Measurements from ENCODE around the gene ALX1. TPM values are rescaled to one million over a fixed set of nuclear protein-coding genes. Genes with fewer than 3 reads are reported as not detected.

The ALX1 gene
- total and polyA plus RNA-seq, 4 donors: not detected

DNA sequence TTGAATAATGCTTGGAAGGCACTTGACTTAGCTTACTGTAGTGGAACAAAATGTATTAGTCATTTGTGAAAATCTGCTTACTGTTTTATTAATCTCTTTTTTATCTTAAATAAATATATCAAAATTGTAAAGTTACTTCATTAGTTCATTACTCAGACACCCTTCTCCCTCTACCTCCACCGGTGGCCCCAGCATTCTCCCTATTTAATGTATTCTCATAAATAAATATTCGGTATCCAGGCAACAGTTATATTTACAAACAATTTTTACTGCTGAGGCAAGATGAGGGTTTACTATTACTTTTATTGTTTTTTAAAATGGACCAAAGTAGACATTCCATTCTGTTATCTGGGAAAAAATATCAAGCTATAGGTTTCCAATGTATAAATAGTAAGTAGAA, 19.6 kb upstream of the ALX1 start:
- H3K9ac ChIP-seq (ENCODE audit: low read depth in 1 of 2, low read length in 2 of 2): no peak overlapping the region
- H3K36me3 ChIP-seq (ENCODE audit: control insufficient read depth in 4 of 4, insufficient read depth in 3 of 4, low read depth in 1 of 4, low read length in 3 of 4): no peaks in the 10 kb centered on the region
- no peak overlapping the region for H3K4me3 ChIP-seq (ENCODE audit: low read depth in 1 of 3, low read length in 3 of 3)
- no peak for TF ChIP-seq HNF4G (IDR thresholded peaks at IDR 0.05)
- TF ChIP-seq NR2F2 (IDR thresholded peaks at IDR 0.05): no peak
- no peak for TF ChIP-seq RXRA (IDR thresholded peaks at IDR 0.05)
- TF ChIP-seq, protein P1, sequence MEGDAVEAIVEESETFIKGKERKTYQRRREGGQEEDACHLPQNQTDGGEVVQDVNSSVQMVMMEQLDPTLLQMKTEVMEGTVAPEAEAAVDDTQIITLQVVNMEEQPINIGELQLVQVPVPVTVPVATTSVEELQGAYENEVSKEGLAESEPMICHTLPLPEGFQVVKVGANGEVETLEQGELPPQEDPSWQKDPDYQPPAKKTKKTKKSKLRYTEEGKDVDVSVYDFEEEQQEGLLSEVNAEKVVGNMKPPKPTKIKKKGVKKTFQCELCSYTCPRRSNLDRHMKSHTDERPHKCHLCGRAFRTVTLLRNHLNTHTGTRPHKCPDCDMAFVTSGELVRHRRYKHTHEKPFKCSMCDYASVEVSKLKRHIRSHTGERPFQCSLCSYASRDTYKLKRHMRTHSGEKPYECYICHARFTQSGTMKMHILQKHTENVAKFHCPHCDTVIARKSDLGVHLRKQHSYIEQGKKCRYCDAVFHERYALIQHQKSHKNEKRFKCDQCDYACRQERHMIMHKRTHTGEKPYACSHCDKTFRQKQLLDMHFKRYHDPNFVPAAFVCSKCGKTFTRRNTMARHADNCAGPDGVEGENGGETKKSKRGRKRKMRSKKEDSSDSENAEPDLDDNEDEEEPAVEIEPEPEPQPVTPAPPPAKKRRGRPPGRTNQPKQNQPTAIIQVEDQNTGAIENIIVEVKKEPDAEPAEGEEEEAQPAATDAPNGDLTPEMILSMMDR (IDR thresholded peaks at IDR 0.05; ENCODE audit: low read depth, low read length, missing input control): no peak
- no peak for TF ChIP-seq RAD21 (IDR thresholded peaks at IDR 0.05)
- TF ChIP-seq, protein P2, sequence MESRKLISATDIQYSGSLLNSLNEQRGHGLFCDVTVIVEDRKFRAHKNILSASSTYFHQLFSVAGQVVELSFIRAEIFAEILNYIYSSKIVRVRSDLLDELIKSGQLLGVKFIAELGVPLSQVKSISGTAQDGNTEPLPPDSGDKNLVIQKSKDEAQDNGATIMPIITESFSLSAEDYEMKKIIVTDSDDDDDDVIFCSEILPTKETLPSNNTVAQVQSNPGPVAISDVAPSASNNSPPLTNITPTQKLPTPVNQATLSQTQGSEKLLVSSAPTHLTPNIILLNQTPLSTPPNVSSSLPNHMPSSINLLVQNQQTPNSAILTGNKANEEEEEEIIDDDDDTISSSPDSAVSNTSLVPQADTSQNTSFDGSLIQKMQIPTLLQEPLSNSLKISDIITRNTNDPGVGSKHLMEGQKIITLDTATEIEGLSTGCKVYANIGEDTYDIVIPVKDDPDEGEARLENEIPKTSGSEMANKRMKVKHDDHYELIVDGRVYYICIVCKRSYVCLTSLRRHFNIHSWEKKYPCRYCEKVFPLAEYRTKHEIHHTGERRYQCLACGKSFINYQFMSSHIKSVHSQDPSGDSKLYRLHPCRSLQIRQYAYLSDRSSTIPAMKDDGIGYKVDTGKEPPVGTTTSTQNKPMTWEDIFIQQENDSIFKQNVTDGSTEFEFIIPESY (IDR thresholded peaks at IDR 0.05): no peak
- TF ChIP-seq YY1 (IDR thresholded peaks at IDR 0.05): no peak
- no peak for TF ChIP-seq EGR1 (IDR thresholded peaks at IDR 0.05; ENCODE audit: low read depth in 2 of 2)
- TF ChIP-seq TAF1 (conservative IDR thresholded peaks at IDR 0.05): no peak
- no peaks in the 10 kb centered on the region for H3K4me1 ChIP-seq (ENCODE audit: control insufficient read depth in 4 of 4, insufficient read depth in 4 of 4, low read length in 3 of 4)
- no peak overlapping the region for H3K27ac ChIP-seq (ENCODE audit: low read depth in 1 of 2, low read length in 2 of 2)
- no peaks in the 10 kb centered on the region for H3K9me3 ChIP-seq (ENCODE audit: control insufficient read depth in 4 of 4, low read length in 3 of 4)
- DNase-seq (ENCODE audit: low spot score): no peak
- 77% methylated on average over 2 of the region's 2 CpGs for WGBS
- no peaks in the 10 kb centered on the region for H3K27me3 ChIP-seq (ENCODE audit: control insufficient read depth in 4 of 4, insufficient read depth in 4 of 4, low read length in 3 of 4)

DNA sequence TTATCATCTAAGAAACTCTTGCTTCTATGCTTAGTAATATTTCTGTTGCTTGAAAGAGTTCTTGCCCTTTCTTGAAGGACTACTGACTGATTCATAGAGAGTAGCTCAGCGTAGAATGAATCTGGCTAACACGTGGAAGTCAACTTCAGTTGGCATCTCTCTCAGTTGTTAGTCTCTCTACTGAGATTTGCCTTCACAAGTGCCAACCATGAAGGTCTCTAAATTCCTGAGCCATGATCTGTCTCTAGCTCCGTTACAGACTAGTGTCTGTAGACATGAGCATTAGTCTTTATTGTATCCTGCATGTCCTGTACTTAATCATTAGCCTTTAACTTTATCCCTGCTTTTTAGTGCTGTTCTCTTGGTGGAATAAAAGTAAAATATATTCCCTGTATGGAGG, 19.1 kb upstream of the ALX1 start:
- WGBS: 54% methylated on average over 3 of the region's 3 CpGs
- H3K9ac ChIP-seq (ENCODE audit: low read depth in 1 of 2, low read length in 2 of 2): no peak overlapping the region
- TF ChIP-seq, protein P3, sequence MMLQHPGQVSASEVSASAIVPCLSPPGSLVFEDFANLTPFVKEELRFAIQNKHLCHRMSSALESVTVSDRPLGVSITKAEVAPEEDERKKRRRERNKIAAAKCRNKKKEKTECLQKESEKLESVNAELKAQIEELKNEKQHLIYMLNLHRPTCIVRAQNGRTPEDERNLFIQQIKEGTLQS (IDR thresholded peaks at IDR 0.05): no peak
- TF ChIP-seq FOXA2 (IDR thresholded peaks at IDR 0.05) (no peak), FOXA1 (IDR thresholded peaks at IDR 0.05) (no peak), HNF4A (conservative IDR thresholded peaks at IDR 0.05) (no peak), YY1 (IDR thresholded peaks at IDR 0.05) (no peak)
- TF ChIP-seq, protein P4, sequence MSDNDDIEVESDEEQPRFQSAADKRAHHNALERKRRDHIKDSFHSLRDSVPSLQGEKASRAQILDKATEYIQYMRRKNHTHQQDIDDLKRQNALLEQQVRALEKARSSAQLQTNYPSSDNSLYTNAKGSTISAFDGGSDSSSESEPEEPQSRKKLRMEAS (IDR thresholded peaks at IDR 0.05): no peak
- no peak overlapping the region for H3K27ac ChIP-seq (ENCODE audit: low read depth in 1 of 2, low read length in 2 of 2)
- no peaks in the 10 kb centered on the region for H3K27me3 ChIP-seq (ENCODE audit: control insufficient read depth in 4 of 4, insufficient read depth in 4 of 4, low read length in 3 of 4)
- no peak for DNase-seq (ENCODE audit: low spot score)
- H3K4me1 ChIP-seq (ENCODE audit: control insufficient read depth in 4 of 4, insufficient read depth in 4 of 4, low read length in 3 of 4): no peaks in the 10 kb centered on the region
- no peaks in the 10 kb centered on the region for H3K36me3 ChIP-seq (ENCODE audit: control insufficient read depth in 4 of 4, insufficient read depth in 3 of 4, low read depth in 1 of 4, low read length in 3 of 4)
- H3K4me3 ChIP-seq (ENCODE audit: low read depth in 1 of 3, low read length in 3 of 3): no peak overlapping the region
- no peaks in the 10 kb centered on the region for H3K9me3 ChIP-seq (ENCODE audit: control insufficient read depth in 4 of 4, low read length in 3 of 4)

DNA sequence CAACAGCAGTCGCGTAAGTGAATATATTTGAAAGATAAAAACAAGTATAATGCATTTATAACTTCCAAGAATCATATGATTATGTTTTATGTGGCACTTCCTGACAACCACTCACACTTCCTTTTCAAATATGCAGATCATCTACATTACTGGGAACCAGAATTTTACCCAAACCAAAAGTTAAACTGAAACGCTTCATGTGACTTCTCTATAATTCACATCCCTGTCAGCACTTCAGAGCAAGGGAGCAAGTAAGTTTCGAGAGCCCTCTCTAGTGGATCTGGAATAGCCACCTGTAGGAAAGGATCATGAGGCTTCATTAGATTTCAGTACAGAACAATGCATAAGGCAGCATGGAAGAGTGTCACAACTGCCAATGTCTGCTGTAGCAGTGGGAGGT, 13.7 kb upstream of the ALX1 start:
- H3K4me3 ChIP-seq (ENCODE audit: low read depth in 1 of 3, low read length in 3 of 3): no peak overlapping the region
- WGBS: 58% methylated on average over 4 of the region's 4 CpGs
- no peak overlapping the region for H3K27ac ChIP-seq (ENCODE audit: low read depth in 1 of 2, low read length in 2 of 2)
- no peaks in the 10 kb centered on the region for H3K36me3 ChIP-seq (ENCODE audit: control insufficient read depth in 4 of 4, insufficient read depth in 3 of 4, low read depth in 1 of 4, low read length in 3 of 4)
- no peaks in the 10 kb centered on the region for H3K9me3 ChIP-seq (ENCODE audit: control insufficient read depth in 4 of 4, low read length in 3 of 4)
- no peaks in the 10 kb centered on the region for H3K4me1 ChIP-seq (ENCODE audit: control insufficient read depth in 4 of 4, insufficient read depth in 4 of 4, low read length in 3 of 4)
- no peak for DNase-seq (ENCODE audit: low spot score)
- H3K27me3 ChIP-seq (ENCODE audit: control insufficient read depth in 4 of 4, insufficient read depth in 4 of 4, low read length in 3 of 4): peaks cover 0 to 3% (median 0%) of the 10 kb centered on the region in 4 donors
- no peak overlapping the region for H3K9ac ChIP-seq (ENCODE audit: low read depth in 1 of 2, low read length in 2 of 2)
- TF ChIP-seq, protein P4 (IDR thresholded peaks at IDR 0.05): no peak
- TF ChIP-seq HNF4G (IDR thresholded peaks at IDR 0.05): no peak
- TF ChIP-seq TAF1 (conservative IDR thresholded peaks at IDR 0.05): no peak
- no peak for TF ChIP-seq SP1 (IDR thresholded peaks at IDR 0.05)
- TF ChIP-seq FOXA1 (IDR thresholded peaks at IDR 0.05): no peak
- TF ChIP-seq, protein P1 (IDR thresholded peaks at IDR 0.05; ENCODE audit: low read depth, low read length, missing input control): no peak
- TF ChIP-seq, protein P2 (IDR thresholded peaks at IDR 0.05): no peak
- TF ChIP-seq GABPA (IDR thresholded peaks at IDR 0.05 in 1 of 2, conservative IDR thresholded peaks at IDR 0.05 in 1 of 2): no peak
- TF ChIP-seq NR2F2 (IDR thresholded peaks at IDR 0.05): no peak
- no peak for TF ChIP-seq HNF4A (conservative IDR thresholded peaks at IDR 0.05)
- no peak for TF ChIP-seq YY1 (IDR thresholded peaks at IDR 0.05)
